HepG2 (cell line): ENCODE results near the gene SYP. TPM values are rescaled to one million over a fixed set of nuclear protein-coding genes. Genes with fewer than 3 reads are reported as not detected.

Source experiments
- ATF1 ChIP-seq: IDR thresholded peaks from 2 replicates; pipeline ENCODE4 v1.6.1; 2016; ENCODE audit warnings: mild to moderate bottlenecking, control low read depth
- ATF7-NPFF ChIP-seq: sonication (generic); formaldehyde crosslinking; IDR thresholded peaks from 2 replicates; pipeline ENCODE4 v1.8.1; 2023; ENCODE audit warnings: mild to moderate bottlenecking, low read depth, missing genetic modification reagents, moderate library complexity
- BRCA1 ChIP-seq: sonication (generic); formaldehyde crosslinking; IDR thresholded peaks from 2 replicates; pipeline ENCODE4 v1.4.0; 2020; ENCODE audit warnings: missing genetic modification reagents
- CENPT ChIP-seq: sonication (generic); formaldehyde crosslinking; IDR thresholded peaks from 2 replicates; pipeline ENCODE4 v1.8.0; 2022; ENCODE audit warnings: low read depth, mild to moderate bottlenecking, moderate library complexity, missing genetic modification reagents
- CREB1 ChIP-seq, 2 experiments: fragments of 450-650 bp in 1 of 2; IDR thresholded peaks; 2 replicates each; pipeline ENCODE4 v1.6.1; 2016 to 2017; ENCODE audit warnings: control low read depth in 1 of 2, mild to moderate bottlenecking in 1 of 2, missing compliant biosample characterization in 1 of 2, missing genetic modification characterization in 1 of 2
- HOXA3 ChIP-seq: sonication (generic); formaldehyde crosslinking; IDR thresholded peaks from 2 replicates; pipeline ENCODE4 v1.5.0; 2020; ENCODE audit warnings: missing genetic modification reagents
- KLF13 ChIP-seq: sonication (generic); formaldehyde crosslinking; IDR thresholded peaks from 2 replicates; pipeline ENCODE4 v1.4.0; 2020; ENCODE audit warnings: mild to moderate bottlenecking, missing genetic modification reagents
- MEIS1 ChIP-seq: sonication (generic); formaldehyde crosslinking; IDR thresholded peaks from 2 replicates; pipeline ENCODE4 v1.9.0; 2021; ENCODE audit warnings: mild to moderate bottlenecking, missing genetic modification reagents, moderate library complexity, borderline replicate concordance
- POLR2AphosphoS5 ChIP-seq: IDR thresholded peaks from 2 replicates; pipeline ENCODE4 v1.6.1; 2012; ENCODE audit warnings: low read depth, low read length
- RFXANK ChIP-seq: IDR thresholded peaks from 2 replicates; pipeline ENCODE4 v1.6.1; 2016
- SIN3B ChIP-seq: fragments of 150-350 bp; IDR thresholded peaks from 2 replicates; pipeline ENCODE4 v1.6.1; 2014; ENCODE audit warnings: low read length
- STAG1 ChIP-seq: sonication (generic); formaldehyde crosslinking; IDR thresholded peaks from 2 replicates; pipeline ENCODE4 v1.4.0; 2020; ENCODE audit warnings: missing genetic modification reagents
- XRCC5 ChIP-seq: fragments of 200-400 bp; formaldehyde crosslinking; optimal IDR thresholded peaks from 2 replicates; pipeline ENCODE3; 2017; ENCODE audit warnings: mild to moderate bottlenecking, low read length
- ZFP82 ChIP-seq: sonication (generic); formaldehyde crosslinking; IDR thresholded peaks from 2 replicates; pipeline ENCODE4 v1.5.1; 2020; ENCODE audit warnings: mild to moderate bottlenecking, missing genetic modification reagents, borderline replicate concordance
- ZKSCAN8 ChIP-seq: IDR thresholded peaks from 2 replicates; pipeline ENCODE4 v1.6.1; 2016; ENCODE audit warnings: borderline replicate concordance, missing genetic modification reagents, missing compliant biosample characterization
- ZNF180 ChIP-seq: sonication (generic); formaldehyde crosslinking; IDR thresholded peaks from 2 replicates; pipeline ENCODE4 v1.4.0; 2020; ENCODE audit warnings: low read depth, missing genetic modification reagents, borderline replicate concordance
- ZNF614 ChIP-seq: IDR thresholded peaks from 2 replicates; pipeline ENCODE4 v1.6.1; 2018; ENCODE audit warnings: missing biosample characterization, missing genetic modification reagents, inconsistent platforms, borderline replicate concordance
- ZNF660 ChIP-seq: sonication (generic); formaldehyde crosslinking; IDR thresholded peaks from 2 replicates; pipeline ENCODE4 v1.5.1; 2020; ENCODE audit warnings: mild to moderate bottlenecking, low read depth, missing genetic modification reagents, borderline replicate concordance
- ZNF709 ChIP-seq: sonication (generic); formaldehyde crosslinking; IDR thresholded peaks from 2 replicates; pipeline ENCODE4 v1.5.0; 2020; ENCODE audit warnings: mild to moderate bottlenecking, missing genetic modification reagents
- ZNF781 ChIP-seq: sonication (generic); formaldehyde crosslinking; IDR thresholded peaks from 2 replicates; pipeline ENCODE4 v1.5.1; 2020; ENCODE audit warnings: borderline replicate concordance, mild to moderate bottlenecking, missing genetic modification reagents; ENCODE audit errors: not compliant biosample characterization
- ZNF883 ChIP-seq: sonication (generic); formaldehyde crosslinking; IDR thresholded peaks from 2 replicates; pipeline ENCODE4 v1.5.1; 2020; ENCODE audit warnings: mild to moderate bottlenecking, missing genetic modification reagents; ENCODE audit errors: not compliant biosample characterization
- polyA plus RNA-seq, 8 experiments: library from polyadenylated mRNA; depleted of rRNA in 3 of 8; stranded (reverse) in 7 of 8; unstranded in 1 of 8; fragments of >200 nt; fragmentation: Illumina TruSeq in 4 of 8; extraction: Trizol in 4 of 8; gene quantifications; 2 replicates each; pipeline versions ENCODE4 v1.2.1 to v1.2.3, GENCODE V29; 2011 to 2016; ENCODE audit warnings: low read depth in 4 of 8, missing spikeins in 1 of 8, mixed read lengths in 1 of 8; ENCODE audit not compliant: insufficient read depth in 1 of 8
- total RNA-seq, 5 experiments: library from RNA; depleted of rRNA; stranded (reverse); fragments of >200 nt; fragmentation: Illumina TruSeq; extraction: Trizol; gene quantifications; 2 replicates each; pipeline ENCODE4 v1.2.3, GENCODE V29; 2016; ENCODE audit warnings: low read depth in 1 of 5
- TF ChIP-seq, protein P1 (sequence below): sonication (generic); formaldehyde crosslinking; conservative IDR thresholded peaks from 2 replicates; pipeline ENCODE4 v1.8.0; 2022; ENCODE audit warnings: low read depth, missing genetic modification reagents
- TF ChIP-seq, protein P2 (sequence below): sonication (generic); formaldehyde crosslinking; conservative IDR thresholded peaks from 2 replicates; pipeline ENCODE4 v1.8.0; 2022; ENCODE audit warnings: missing genetic modification reagents

SYP gene
- total and polyA plus RNA-seq, 2 of the 13 experiments (the other 11 are each of a cell fraction or from before 2014, with no cell fraction given) = 2.0 to 2.5 TPM

DNA sequence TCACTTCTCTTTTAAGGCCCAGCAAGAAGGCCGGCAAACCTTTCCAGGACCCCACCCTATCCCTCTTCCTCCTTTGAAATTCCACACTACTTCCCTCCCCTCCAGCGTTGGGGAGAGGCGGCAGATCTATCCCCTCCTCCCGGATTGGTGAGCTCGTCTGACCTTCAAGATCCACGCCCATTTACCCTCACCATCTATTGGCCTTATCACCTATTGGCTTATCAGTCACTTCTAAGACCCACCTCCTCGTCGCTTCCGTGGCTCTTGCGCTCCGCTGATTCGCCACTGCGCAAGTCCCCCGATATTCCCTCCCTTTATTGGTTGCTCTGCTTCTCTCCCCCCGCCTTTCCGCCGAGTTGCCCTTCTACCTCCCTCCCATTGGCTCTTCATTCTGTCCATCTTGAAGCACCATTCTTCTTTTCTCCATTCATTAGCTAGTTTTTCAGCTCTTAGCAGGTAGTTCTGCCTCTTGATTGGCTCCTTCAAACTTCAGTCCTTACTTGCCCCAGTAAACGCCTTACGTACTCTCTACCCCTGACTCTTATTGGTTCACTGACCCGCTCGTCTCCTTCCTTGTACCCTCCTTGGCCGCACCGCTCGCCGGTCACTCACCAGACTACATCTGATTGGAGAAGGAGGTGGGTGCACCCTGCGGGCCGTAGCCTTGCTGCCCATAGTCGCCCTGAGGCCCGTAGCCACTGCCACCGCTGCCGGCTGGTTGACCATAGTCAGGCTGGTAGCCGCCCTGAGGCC lies 9.0 kb downstream of the SYP start (continued):
- TF ChIP-seq ZNF709 (CRISPR knock-in tag) (no peak), POLR2AphosphoS5 (peak; percentile 84), RFXANK (CRISPR knock-in tag) (no peak), ZNF781 (CRISPR knock-in tag) (no peak), MEIS1 (CRISPR knock-in tag) (no peak), ZNF180 (CRISPR knock-in tag) (no peak), BRCA1 (CRISPR knock-in tag) (no peak), CENPT (CRISPR knock-in tag) (no peak), KLF13 (CRISPR knock-in tag) (no peak), ATF1 (CRISPR knock-in tag) (peak; percentile 92), ZNF883 (CRISPR knock-in tag) (no peak), ZNF660 (CRISPR knock-in tag) (no peak), ZFP82 (no peak), STAG1 (CRISPR knock-in tag) (no peak), ZKSCAN8 (no peak), CREB1 (IDR thresholded peaks at IDR 0.05) (peak; percentile 91), CREB1 (CRISPR knock-in tag; IDR thresholded peaks at IDR 0.05) (peak; percentile 95), XRCC5 (no peak), SIN3B (no peak), ATF7-NPFF (CRISPR knock-in tag) (no peak), HOXA3 (CRISPR knock-in tag) (no peak), ZNF614 (CRISPR knock-in tag) (no peak)
- TF ChIP-seq, protein P1, sequence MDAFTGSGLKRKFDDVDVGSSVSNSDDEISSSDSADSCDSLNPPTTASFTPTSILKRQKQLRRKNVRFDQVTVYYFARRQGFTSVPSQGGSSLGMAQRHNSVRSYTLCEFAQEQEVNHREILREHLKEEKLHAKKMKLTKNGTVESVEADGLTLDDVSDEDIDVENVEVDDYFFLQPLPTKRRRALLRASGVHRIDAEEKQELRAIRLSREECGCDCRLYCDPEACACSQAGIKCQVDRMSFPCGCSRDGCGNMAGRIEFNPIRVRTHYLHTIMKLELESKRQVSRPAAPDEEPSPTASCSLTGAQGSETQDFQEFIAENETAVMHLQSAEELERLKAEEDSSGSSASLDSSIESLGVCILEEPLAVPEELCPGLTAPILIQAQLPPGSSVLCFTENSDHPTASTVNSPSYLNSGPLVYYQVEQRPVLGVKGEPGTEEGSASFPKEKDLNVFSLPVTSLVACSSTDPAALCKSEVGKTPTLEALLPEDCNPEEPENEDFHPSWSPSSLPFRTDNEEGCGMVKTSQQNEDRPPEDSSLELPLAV (CRISPR knock-in tag) = no peak
- TF ChIP-seq, protein P2, sequence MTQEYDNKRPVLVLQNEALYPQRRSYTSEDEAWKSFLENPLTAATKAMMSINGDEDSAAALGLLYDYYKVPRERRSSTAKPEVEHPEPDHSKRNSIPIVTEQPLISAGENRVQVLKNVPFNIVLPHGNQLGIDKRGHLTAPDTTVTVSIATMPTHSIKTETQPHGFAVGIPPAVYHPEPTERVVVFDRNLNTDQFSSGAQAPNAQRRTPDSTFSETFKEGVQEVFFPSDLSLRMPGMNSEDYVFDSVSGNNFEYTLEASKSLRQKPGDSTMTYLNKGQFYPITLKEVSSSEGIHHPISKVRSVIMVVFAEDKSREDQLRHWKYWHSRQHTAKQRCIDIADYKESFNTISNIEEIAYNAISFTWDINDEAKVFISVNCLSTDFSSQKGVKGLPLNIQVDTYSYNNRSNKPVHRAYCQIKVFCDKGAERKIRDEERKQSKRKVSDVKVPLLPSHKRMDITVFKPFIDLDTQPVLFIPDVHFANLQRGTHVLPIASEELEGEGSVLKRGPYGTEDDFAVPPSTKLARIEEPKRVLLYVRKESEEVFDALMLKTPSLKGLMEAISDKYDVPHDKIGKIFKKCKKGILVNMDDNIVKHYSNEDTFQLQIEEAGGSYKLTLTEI (CRISPR knock-in tag) = no peak
